ENCODE measurements around the gene QSER1. TPM values are rescaled to one million over a fixed set of nuclear protein-coding genes. Genes with fewer than 3 reads are reported as not detected.

The QSER1 gene
- total and polyA plus RNA-seq, 2 experiments from 2014 or later = 29.4 to 132 TPM

DNA sequence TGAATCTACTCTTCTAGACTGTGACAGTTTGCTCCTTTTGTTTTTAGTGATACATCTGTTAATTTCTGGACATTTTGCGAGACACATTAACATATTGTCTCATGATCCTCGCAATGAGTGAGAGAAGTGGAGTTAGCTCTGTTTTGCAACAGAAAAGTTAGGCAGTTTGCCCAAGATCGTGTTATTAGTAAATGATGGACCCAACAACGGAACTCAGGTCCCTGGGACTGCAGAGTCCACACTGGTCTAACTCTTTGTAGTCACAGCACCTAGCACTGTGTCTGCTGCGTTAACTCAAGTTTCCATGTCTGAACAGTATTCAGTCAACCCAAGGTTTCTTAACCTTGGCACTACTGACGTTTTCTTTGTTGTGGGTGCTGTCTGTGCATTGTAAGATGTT is 126.2 kb downstream of the QSER1 start:
- Mint-ChIP-seq H3K27ac (no peak overlapping the region), H3K9me3 (no peaks in the 10 kb centered on the region), H3K27me3 (ENCODE audit: insufficient read depth, low read depth, poor library complexity) (peaks cover 16% of the 10 kb centered on the region), H3K4me1 (peaks cover 17% of the 10 kb centered on the region; the same call in 2 of the 3 replicates), H3K36me3 (ENCODE audit: low read depth) (no peaks in the 10 kb centered on the region), H3K4me3 (no peak overlapping the region)
- Histone ChIP-seq H3K4me2 (no peak overlapping the region), H3K4me1 (ENCODE audit: insufficient read depth) (peaks cover 16% of the 10 kb centered on the region), H2AFZ (no peak overlapping the region), H4K20me1 (replicated peaks; ENCODE audit: insufficient read depth) (no peaks in the 10 kb centered on the region), H3F3A (replicated peaks; ENCODE audit: low read depth) (peaks cover 4% of the 10 kb centered on the region; the same call in 1 of the 2 replicates), H3K9me2 (ENCODE audit: insufficient read depth) (no peaks in the 10 kb centered on the region), H3K79me2 (replicated peaks; ENCODE audit: insufficient read depth) (no peaks in the 10 kb centered on the region), H3K27ac (ENCODE audit: low read depth) (no peak overlapping the region), H3K36me3 (ENCODE audit: insufficient read depth) (no peaks in the 10 kb centered on the region), H3K4me3 (no peak overlapping the region), H3K27me3 (ENCODE audit: insufficient read depth) (peaks cover 11% of the 10 kb centered on the region)
- TF ChIP-seq, protein P1, sequence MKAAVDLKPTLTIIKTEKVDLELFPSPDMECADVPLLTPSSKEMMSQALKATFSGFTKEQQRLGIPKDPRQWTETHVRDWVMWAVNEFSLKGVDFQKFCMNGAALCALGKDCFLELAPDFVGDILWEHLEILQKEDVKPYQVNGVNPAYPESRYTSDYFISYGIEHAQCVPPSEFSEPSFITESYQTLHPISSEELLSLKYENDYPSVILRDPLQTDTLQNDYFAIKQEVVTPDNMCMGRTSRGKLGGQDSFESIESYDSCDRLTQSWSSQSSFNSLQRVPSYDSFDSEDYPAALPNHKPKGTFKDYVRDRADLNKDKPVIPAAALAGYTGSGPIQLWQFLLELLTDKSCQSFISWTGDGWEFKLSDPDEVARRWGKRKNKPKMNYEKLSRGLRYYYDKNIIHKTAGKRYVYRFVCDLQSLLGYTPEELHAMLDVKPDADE (IDR thresholded peaks at IDR 0.05) = no peak
- TF ChIP-seq NANOG (IDR thresholded peaks at IDR 0.05; ENCODE audit: borderline replicate concordance) (no peak), POLR2AphosphoS5 (IDR thresholded peaks at IDR 0.05; ENCODE audit: low read depth) (no peak), CREB1 (CRISPR knock-in tag; IDR thresholded peaks at IDR 0.05; ENCODE audit: low read depth) (no peak), EZH2 (IDR thresholded peaks at IDR 0.05; ENCODE audit: low read depth, unreplicated experiment) (no peak)
- TF ChIP-seq, protein P2, sequence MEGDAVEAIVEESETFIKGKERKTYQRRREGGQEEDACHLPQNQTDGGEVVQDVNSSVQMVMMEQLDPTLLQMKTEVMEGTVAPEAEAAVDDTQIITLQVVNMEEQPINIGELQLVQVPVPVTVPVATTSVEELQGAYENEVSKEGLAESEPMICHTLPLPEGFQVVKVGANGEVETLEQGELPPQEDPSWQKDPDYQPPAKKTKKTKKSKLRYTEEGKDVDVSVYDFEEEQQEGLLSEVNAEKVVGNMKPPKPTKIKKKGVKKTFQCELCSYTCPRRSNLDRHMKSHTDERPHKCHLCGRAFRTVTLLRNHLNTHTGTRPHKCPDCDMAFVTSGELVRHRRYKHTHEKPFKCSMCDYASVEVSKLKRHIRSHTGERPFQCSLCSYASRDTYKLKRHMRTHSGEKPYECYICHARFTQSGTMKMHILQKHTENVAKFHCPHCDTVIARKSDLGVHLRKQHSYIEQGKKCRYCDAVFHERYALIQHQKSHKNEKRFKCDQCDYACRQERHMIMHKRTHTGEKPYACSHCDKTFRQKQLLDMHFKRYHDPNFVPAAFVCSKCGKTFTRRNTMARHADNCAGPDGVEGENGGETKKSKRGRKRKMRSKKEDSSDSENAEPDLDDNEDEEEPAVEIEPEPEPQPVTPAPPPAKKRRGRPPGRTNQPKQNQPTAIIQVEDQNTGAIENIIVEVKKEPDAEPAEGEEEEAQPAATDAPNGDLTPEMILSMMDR (conservative IDR thresholded peaks at IDR 0.05; ENCODE audit: low read depth in 2 of 2) = no peak
- TF ChIP-seq, protein P3, sequence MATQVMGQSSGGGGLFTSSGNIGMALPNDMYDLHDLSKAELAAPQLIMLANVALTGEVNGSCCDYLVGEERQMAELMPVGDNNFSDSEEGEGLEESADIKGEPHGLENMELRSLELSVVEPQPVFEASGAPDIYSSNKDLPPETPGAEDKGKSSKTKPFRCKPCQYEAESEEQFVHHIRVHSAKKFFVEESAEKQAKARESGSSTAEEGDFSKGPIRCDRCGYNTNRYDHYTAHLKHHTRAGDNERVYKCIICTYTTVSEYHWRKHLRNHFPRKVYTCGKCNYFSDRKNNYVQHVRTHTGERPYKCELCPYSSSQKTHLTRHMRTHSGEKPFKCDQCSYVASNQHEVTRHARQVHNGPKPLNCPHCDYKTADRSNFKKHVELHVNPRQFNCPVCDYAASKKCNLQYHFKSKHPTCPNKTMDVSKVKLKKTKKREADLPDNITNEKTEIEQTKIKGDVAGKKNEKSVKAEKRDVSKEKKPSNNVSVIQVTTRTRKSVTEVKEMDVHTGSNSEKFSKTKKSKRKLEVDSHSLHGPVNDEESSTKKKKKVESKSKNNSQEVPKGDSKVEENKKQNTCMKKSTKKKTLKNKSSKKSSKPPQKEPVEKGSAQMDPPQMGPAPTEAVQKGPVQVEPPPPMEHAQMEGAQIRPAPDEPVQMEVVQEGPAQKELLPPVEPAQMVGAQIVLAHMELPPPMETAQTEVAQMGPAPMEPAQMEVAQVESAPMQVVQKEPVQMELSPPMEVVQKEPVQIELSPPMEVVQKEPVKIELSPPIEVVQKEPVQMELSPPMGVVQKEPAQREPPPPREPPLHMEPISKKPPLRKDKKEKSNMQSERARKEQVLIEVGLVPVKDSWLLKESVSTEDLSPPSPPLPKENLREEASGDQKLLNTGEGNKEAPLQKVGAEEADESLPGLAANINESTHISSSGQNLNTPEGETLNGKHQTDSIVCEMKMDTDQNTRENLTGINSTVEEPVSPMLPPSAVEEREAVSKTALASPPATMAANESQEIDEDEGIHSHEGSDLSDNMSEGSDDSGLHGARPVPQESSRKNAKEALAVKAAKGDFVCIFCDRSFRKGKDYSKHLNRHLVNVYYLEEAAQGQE (IDR thresholded peaks at IDR 0.05; ENCODE audit: unreplicated experiment) = no peak
- TF ChIP-seq, protein P4, sequence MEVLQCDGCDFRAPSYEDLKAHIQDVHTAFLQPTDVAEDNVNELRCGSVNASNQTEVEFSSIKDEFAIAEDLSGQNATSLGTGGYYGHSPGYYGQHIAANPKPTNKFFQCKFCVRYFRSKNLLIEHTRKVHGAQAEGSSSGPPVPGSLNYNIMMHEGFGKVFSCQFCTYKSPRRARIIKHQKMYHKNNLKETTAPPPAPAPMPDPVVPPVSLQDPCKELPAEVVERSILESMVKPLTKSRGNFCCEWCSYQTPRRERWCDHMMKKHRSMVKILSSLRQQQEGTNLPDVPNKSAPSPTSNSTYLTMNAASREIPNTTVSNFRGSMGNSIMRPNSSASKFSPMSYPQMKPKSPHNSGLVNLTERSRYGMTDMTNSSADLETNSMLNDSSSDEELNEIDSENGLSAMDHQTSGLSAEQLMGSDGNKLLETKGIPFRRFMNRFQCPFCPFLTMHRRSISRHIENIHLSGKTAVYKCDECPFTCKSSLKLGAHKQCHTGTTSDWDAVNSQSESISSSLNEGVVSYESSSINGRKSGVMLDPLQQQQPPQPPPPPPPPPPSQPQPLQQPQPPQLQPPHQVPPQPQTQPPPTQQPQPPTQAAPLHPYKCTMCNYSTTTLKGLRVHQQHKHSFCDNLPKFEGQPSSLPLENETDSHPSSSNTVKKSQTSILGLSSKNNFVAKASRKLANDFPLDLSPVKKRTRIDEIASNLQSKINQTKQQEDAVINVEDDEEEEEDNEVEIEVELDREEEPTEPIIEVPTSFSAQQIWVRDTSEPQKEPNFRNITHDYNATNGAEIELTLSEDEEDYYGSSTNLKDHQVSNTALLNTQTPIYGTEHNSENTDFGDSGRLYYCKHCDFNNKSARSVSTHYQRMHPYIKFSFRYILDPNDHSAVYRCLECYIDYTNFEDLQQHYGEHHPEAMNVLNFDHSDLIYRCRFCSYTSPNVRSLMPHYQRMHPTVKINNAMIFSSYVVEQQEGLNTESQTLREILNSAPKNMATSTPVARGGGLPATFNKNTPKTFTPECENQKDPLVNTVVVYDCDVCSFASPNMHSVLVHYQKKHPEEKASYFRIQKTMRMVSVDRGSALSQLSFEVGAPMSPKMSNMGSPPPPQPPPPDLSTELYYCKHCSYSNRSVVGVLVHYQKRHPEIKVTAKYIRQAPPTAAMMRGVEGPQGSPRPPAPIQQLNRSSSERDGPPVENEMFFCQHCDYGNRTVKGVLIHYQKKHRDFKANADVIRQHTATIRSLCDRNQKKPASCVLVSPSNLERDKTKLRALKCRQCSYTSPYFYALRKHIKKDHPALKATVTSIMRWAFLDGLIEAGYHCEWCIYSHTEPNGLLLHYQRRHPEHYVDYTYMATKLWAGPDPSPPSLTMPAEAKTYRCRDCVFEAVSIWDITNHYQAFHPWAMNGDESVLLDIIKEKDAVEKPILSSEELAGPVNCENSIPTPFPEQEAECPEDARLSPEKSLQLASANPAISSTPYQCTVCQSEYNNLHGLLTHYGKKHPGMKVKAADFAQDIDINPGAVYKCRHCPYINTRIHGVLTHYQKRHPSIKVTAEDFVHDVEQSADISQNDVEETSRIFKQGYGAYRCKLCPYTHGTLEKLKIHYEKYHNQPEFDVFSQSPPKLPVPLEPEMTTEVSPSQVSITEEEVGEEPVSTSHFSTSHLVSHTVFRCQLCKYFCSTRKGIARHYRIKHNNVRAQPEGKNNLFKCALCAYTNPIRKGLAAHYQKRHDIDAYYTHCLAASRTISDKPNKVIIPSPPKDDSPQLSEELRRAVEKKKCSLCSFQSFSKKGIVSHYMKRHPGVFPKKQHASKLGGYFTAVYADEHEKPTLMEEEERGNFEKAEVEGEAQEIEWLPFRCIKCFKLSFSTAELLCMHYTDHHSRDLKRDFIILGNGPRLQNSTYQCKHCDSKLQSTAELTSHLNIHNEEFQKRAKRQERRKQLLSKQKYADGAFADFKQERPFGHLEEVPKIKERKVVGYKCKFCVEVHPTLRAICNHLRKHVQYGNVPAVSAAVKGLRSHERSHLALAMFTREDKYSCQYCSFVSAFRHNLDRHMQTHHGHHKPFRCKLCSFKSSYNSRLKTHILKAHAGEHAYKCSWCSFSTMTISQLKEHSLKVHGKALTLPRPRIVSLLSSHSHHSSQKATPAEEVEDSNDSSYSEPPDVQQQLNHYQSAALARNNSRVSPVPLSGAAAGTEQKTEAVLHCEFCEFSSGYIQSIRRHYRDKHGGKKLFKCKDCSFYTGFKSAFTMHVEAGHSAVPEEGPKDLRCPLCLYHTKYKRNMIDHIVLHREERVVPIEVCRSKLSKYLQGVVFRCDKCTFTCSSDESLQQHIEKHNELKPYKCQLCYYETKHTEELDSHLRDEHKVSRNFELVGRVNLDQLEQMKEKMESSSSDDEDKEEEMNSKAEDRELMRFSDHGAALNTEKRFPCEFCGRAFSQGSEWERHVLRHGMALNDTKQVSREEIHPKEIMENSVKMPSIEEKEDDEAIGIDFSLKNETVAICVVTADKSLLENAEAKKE (CRISPR knock-in tag; IDR thresholded peaks at IDR 0.05) = no peak
- DNase-seq (ENCODE audit: low spot score) (no peak), ATAC-seq (no peak)

All from GM23338 (cell line).